Measurements from ENCODE around the gene SELENOW. TPM values are rescaled to one million over a fixed set of nuclear protein-coding genes. Genes with fewer than 3 reads are reported as not detected.

The SELENOW gene
- total and polyA plus RNA-seq, 2 donors from 2014 or later, result 254 to 530 TPM

DNA sequence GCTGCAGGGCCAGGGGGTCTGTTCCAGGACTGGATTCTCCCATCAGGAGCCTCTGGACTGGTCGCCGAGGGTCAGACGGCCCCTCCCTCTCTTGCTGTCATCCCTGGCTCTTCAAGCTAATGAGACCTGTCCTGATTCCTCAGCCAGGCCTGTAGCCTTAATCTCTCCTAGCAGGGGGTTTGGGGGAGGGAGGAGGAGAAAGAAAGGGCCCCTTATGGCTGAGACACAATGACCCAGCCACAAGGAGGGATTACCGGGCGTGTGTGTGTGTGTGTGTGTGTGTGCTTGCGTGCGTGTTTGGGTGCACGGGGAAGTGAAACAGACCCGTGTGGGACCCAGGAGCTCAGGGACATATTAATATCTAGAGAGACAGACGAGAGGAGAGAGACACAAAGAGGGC is 41.4 kb downstream of the SELENOW start:
- no peak overlapping the region for H3K4me3 ChIP-seq (ENCODE audit: low read length in 3 of 3)
- no peak for FAIRE-seq
- peaks cover 2% of the 10 kb centered on the region for H3K27me3 ChIP-seq (ENCODE audit: control insufficient read depth, insufficient read depth, low read length)
- TF ChIP-seq, protein P1, sequence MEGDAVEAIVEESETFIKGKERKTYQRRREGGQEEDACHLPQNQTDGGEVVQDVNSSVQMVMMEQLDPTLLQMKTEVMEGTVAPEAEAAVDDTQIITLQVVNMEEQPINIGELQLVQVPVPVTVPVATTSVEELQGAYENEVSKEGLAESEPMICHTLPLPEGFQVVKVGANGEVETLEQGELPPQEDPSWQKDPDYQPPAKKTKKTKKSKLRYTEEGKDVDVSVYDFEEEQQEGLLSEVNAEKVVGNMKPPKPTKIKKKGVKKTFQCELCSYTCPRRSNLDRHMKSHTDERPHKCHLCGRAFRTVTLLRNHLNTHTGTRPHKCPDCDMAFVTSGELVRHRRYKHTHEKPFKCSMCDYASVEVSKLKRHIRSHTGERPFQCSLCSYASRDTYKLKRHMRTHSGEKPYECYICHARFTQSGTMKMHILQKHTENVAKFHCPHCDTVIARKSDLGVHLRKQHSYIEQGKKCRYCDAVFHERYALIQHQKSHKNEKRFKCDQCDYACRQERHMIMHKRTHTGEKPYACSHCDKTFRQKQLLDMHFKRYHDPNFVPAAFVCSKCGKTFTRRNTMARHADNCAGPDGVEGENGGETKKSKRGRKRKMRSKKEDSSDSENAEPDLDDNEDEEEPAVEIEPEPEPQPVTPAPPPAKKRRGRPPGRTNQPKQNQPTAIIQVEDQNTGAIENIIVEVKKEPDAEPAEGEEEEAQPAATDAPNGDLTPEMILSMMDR (IDR thresholded peaks at IDR 0.05; ENCODE audit: borderline replicate concordance, extremely low read depth, insufficient read depth), result no peak
- H3K4me1 ChIP-seq (ENCODE audit: control insufficient read depth in 2 of 3, insufficient read depth in 2 of 3, low read depth in 1 of 3, low read length in 3 of 3), result no peaks in the 10 kb centered on the region
- H3K27ac ChIP-seq (ENCODE audit: low read depth in 2 of 2, low read length in 2 of 2), result no peak overlapping the region
- peak in 3 of 5 donors; percentile 14 to 27 (median 25) for DNase-seq
- H3K9me3 ChIP-seq (ENCODE audit: control insufficient read depth in 2 of 3, insufficient read depth in 1 of 3, low read length in 3 of 3), result no peaks in the 10 kb centered on the region
- H3K36me3 ChIP-seq (ENCODE audit: control insufficient read depth in 2 of 3, insufficient read depth in 3 of 3, low read length in 3 of 3), result no peaks in the 10 kb centered on the region
- no peak overlapping the region for H3K9ac ChIP-seq (ENCODE audit: low read length in 3 of 3)
- intact Hi-C loops (cut with DNase I), result no loop called here

DNA sequence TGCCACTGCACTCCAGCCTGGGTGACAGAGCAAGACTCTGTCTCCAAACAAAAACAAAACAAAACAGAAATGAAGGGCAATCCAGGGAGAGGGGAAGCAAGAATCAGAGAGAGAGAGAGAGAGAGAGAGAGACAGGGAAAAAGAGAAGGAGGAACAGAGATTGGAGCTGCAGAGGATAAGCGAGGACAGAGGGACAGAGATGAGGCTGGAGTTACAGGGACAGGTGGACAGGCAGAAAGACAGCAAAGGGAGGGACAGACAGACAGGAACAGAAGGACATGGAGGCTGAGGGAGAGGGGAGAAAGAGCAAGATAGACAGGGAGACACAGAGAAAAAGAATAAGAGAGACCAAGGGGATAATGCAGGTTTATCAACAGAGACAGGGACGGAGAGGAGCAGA is 41.9 kb downstream of the SELENOW start:
- intact Hi-C loops (cut with DNase I), result no loop called here
- Histone ChIP-seq H3K9me3 (ENCODE audit: control insufficient read depth in 2 of 3, insufficient read depth in 1 of 3, low read length in 3 of 3) (no peaks in the 10 kb centered on the region), H3K9ac (ENCODE audit: low read length in 3 of 3) (no peak overlapping the region), H3K4me3 (ENCODE audit: low read length in 3 of 3) (no peak overlapping the region), H3K36me3 (ENCODE audit: control insufficient read depth in 2 of 3, insufficient read depth in 3 of 3, low read length in 3 of 3) (no peaks in the 10 kb centered on the region), H3K27me3 (ENCODE audit: control insufficient read depth, insufficient read depth, low read length) (peaks cover 2% of the 10 kb centered on the region), H3K4me1 (ENCODE audit: control insufficient read depth in 2 of 3, insufficient read depth in 2 of 3, low read depth in 1 of 3, low read length in 3 of 3) (no peaks in the 10 kb centered on the region), H3K27ac (ENCODE audit: low read depth in 2 of 2, low read length in 2 of 2) (no peak overlapping the region)
- FAIRE-seq, result no peak
- TF ChIP-seq, protein P1 (IDR thresholded peaks at IDR 0.05; ENCODE audit: borderline replicate concordance, extremely low read depth, insufficient read depth), result no peak
- no peak for DNase-seq

DNA sequence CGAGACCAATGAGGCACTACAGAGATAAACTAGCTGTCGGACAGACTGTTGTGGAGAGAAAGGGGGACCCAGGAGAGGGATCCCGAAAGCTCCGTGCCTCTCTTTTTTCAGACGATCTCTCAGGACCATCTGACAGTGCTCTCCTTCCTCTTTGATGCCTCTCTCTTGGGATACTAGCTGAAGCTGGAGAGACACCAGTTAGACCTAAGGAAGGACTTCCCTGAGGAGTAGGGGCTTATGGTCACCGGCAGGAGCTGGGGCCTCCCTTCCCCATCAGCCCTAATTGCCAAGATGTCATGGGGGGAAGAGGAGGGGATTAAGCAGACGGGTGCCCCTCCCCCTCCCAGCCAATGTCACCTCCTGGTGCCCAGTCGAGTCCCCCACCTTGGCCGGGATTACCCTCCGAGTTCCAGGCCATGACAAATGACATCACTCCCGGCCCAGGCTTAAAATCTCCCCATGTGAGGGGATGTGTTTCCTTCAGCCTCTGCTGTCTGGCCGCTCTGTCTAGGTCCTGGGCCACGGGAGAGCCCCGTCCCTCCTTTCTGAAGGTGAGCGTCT is 43.0 kb downstream of the SELENOW start, which contains the start of gene CRX:
Gene CRX, plus strand, starts transcription at position 478 of the 561 bp plus-strand sequence. CDS start 12,507 bp downstream, outside the sequence.
- H3K4me3 ChIP-seq (ENCODE audit: low read length in 3 of 3), result no peak within 1 kb of the TSS
- no peaks in the 10 kb centered on the region for H3K36me3 ChIP-seq (ENCODE audit: control insufficient read depth in 2 of 3, insufficient read depth in 3 of 3, low read length in 3 of 3)
- intact Hi-C loops (cut with DNase I), result no loop called here
- no peaks in the 10 kb centered on the region for H3K9me3 ChIP-seq (ENCODE audit: control insufficient read depth in 2 of 3, insufficient read depth in 1 of 3, low read length in 3 of 3)
- H3K27ac ChIP-seq (ENCODE audit: low read depth in 2 of 2, low read length in 2 of 2), result no peak within 1 kb of the TSS
- FAIRE-seq (no peak), DNase-seq (no peak)
- no peak within 1 kb of the TSS for H3K9ac ChIP-seq (ENCODE audit: low read length in 3 of 3)
- H3K27me3 ChIP-seq (ENCODE audit: control insufficient read depth, insufficient read depth, low read length), result peaks cover 2% of the 10 kb centered on the region
- no peaks in the 10 kb centered on the region for H3K4me1 ChIP-seq (ENCODE audit: control insufficient read depth in 2 of 3, insufficient read depth in 2 of 3, low read depth in 1 of 3, low read length in 3 of 3)
- TF ChIP-seq, protein P1 (IDR thresholded peaks at IDR 0.05; ENCODE audit: borderline replicate concordance, extremely low read depth, insufficient read depth), result no peak

GRCh38 chr19:47824396-47824795 is 45.9 kb downstream of the SELENOW start:
- H3K9ac ChIP-seq (ENCODE audit: low read length in 3 of 3), result no peak overlapping the region
- intact Hi-C loops (cut with DNase I), result no loop called here
- H3K4me1 ChIP-seq (ENCODE audit: control insufficient read depth in 2 of 3, insufficient read depth in 2 of 3, low read depth in 1 of 3, low read length in 3 of 3), result no peaks in the 10 kb centered on the region
- peaks cover 0 to 6% (median 0%) of the 10 kb centered on the region in 3 donors for H3K9me3 ChIP-seq (ENCODE audit: control insufficient read depth in 2 of 3, insufficient read depth in 1 of 3, low read length in 3 of 3)
- FAIRE-seq (no peak), DNase-seq (no peak)
- H3K27me3 ChIP-seq (ENCODE audit: control insufficient read depth, insufficient read depth, low read length), result peaks cover 2% of the 10 kb centered on the region
- TF ChIP-seq, protein P1 (IDR thresholded peaks at IDR 0.05; ENCODE audit: borderline replicate concordance, extremely low read depth, insufficient read depth), result no peak
- H3K4me3 ChIP-seq (ENCODE audit: low read length in 3 of 3), result no peak overlapping the region
- H3K36me3 ChIP-seq (ENCODE audit: control insufficient read depth in 2 of 3, insufficient read depth in 3 of 3, low read length in 3 of 3), result no peaks in the 10 kb centered on the region
- H3K27ac ChIP-seq (ENCODE audit: low read depth in 2 of 2, low read length in 2 of 2), result no peak overlapping the region

Data from kidney (tissue), 14 donors.